NCI-H187 treated with DMSO at 0.1 percent for 48 hours (cell line): ENCODE data around the gene IZUMO4.

ENCODE experiments used
- DNase-seq: peaks from one replicate; lab custom pipeline; 2025; lab: John Stamatoyannopoulos, UW

Gene IZUMO4

DNA sequence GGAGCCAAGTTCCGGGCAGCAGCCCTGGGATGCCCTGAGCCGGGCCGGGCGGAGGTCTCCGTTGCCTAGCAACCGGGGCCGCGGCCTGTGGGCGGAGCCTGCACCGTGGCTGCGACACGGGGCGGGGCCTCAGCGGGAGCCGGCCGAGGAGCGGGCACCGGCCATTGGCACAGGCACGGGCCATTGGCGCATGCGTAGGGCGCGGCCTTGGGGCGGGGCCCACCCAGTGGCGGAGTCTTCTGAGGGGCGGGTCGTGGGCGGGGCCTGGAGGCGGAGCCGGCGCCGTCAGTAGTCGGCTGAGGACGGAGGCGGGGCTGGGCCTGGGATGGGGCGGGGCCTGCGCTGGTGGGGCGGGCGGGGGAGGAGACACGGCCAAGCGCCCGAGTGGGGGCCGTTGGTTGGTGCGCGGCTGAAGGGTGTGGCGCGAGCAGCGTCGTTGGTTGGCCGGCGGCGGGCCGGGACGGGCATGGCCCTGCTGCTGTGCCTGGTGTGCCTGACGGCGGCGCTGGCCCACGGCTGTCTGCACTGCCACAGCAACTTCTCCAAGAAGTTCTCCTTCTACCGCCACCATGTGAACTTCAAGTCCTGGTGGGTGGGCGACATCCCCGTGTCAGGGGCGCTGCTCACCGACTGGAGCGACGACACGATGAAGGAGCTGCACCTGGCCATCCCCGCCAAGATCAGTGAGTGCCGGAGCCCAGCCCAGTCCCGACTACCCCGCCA lies at the start of gene IZUMO4:
TSS of gene IZUMO4 (plus strand) at position 436 of the 723 bp plus-strand sequence. CDS start at position 467, 31 bp downstream.
- DNase-seq, result peak; percentile 82

GRCh38 chr19:2047076-2047448 lies 49.7 kb upstream of the IZUMO4 start:
- no peak for DNase-seq

- no peak for DNase-seq
Measured at GRCh38 chr19:2047449-2048103, 49.1 kb upstream of the IZUMO4 start.

GRCh38 chr19:2048104-2048958 lies 48.4 kb upstream of the IZUMO4 start:
- DNase-seq, result no peak

DNA sequence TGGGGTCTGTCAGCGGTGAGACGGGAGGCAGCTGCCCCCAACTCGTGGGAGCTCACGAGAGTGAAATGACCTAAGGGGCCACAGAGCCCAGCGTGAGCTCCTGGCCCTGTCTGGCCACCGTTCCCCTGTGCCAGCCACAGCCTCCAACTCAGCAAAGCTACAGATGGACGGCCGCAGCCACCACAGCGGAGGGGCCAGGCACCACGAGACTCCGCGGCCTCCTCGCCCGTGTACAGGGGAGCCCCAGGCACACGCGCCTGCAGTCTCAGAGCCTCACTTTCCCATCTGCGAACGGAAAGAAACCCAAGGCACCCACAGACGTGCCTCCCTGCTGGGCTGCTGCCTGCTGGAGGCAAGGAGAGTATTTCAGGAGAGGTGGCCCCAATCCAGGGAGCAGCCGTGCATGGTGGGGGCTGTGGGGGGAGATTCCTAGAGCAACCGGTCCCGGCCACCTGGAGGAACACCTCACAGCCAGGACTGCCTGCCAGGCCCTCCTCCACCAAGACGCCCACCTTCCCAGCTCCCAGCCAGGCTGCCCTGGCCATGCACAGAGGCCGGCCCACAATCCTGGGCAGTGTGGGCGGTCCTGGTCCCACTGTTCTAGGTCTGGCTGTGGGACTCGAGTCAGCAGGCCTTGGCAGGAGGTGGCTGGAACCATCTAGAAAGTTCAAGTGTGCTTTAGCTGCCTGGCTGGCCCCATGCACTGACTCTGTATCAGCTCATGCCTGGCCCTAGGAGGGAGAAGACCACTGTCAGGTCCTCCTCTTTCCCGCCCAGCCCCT lies 47.6 kb upstream of the IZUMO4 start:
- no peak for DNase-seq

DNA sequence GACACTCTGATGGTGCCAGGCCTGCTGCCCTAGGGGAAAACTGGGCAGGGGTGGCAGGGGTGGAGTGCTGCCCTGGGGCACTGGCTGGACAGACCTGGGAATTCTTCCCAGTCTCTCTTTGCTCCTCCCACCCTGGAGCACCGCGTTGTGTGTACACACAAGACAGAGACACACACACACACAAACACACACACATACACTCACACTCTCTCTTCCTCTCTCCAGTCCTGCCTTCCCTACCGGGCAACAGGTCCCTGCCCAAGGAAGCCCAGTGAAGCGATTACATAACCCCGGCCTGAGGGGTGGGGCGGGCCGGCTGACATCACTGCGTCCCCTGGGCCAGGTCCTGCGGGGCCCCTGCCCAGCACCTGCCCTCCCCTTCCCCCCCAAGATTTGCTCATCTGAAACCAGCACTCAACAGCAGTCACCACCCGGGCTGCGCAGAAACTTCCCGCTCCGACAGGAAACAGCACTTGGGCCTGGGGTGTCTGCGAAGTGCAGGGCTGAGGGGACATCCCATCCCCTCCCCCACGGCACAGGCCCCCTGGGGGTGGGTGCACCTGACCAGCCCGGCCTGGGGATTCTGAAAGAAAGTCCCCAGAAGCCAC lies 46.9 kb upstream of the IZUMO4 start:
- DNase-seq, result no peak

DNA sequence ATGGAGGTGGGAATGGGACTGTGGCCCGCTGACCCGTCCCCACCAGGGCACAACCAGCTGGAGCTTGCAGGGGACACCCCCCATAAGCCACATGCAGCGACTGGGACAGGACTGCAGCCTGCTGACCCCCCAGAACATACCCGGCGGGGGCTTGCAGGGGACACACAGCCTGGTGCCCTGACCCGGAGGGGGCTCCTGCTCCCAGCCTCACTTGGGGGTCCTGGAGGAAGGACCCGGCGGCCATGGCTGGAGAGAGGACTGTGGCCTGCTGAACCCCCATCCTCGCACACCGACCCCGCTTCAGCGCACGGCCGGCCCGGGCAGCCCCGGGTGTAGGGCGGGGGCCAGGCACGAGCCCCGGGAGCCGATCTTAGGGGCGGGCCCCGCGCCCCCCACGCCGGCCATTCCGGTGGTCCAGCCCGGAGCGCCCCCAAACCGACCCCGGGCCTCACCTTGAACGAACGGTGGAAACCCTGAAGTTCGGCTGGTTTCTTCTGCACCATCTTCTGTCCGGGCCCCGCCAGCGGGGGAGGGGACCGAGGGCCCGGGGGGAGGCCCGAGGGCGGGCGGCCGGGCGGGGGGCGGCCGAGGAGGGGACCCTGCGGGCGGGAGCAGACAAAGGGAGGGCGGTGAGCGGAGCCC lies 46.2 kb upstream of the IZUMO4 start:
- DNase-seq, result no peak

GRCh38 chr19:2050991-2051772 lies 45.5 kb upstream of the IZUMO4 start, which contains the start of gene MKNK2:
TSS of gene MKNK2 (minus strand) at chr19:2051244. CDS start at chr19:2050851, 393 bp downstream.
- DNase-seq, result no peak

- no peak for DNase-seq
Measured at GRCh38 chr19:2051773-2052704, 44.7 kb upstream of the IZUMO4 start.

DNA sequence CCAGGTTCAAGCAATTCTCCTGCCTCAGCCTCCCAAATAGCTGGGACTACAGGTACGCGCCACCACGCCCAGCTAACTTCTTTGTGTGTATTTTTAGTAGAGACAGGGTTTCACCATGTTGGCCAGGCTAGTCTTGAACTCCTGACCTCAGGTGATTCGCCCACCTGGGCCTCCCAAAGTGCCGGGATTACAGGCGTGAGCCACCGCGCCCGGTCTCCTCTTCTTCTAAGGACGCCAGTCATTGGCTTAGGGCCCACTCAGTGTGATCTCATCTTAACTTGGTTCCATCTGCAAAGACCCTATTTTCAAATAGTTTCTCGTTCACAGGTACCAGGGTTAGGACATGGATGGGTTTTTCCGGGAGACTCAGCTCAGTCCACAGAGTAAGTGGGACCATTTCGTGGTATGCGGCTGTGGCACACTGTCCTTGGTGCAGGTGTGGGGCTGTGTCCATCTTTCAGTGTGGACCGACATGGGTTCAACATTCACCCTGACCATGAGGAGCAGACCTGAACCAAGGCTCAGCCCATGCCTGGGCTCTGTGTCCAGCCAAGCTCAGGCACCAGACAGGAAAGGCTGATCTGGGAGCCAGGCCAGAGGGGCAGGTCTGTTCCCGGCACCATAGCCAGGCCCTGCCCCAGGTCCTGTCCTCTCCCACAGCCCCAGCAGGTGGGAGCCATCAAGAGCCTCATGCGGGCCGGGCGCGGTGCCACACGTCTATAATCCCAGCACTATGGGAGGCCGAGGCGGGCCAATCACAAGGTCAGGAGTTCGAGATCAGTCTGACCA lies 42.9 kb upstream of the IZUMO4 start:
- DNase-seq, result no peak

GRCh38 chr19:2054763-2055162 lies 42.0 kb upstream of the IZUMO4 start:
- DNase-seq, result no peak

- DNase-seq, result no peak
Measured at GRCh38 chr19:2055931-2056836, 40.5 kb upstream of the IZUMO4 start.

GRCh38 chr19:2056837-2057192 lies 39.9 kb upstream of the IZUMO4 start:
- no peak for DNase-seq

GRCh38 chr19:2057484-2058469 lies 38.9 kb upstream of the IZUMO4 start:
- no peak for DNase-seq

- no peak for DNase-seq
Measured at GRCh38 chr19:2058570-2059421, 37.9 kb upstream of the IZUMO4 start.
